Stimulated activated CD8-positive, alpha-beta memory T cell treated with anti-CD3 and anti-CD28 coated beads, Interleukin-12 subunit alpha, Interleukin-12 subunit beta, amount 100 ng/mL, for 4 hours (primary cell): ENCODE results near the gene CLEC7A.

Experiments used
- DNase-seq: peaks from one replicate; pipeline ENCODE4 v3.0.0-alpha.2; 2020; ENCODE audit warnings: low read depth

The CLEC7A gene

DNA sequence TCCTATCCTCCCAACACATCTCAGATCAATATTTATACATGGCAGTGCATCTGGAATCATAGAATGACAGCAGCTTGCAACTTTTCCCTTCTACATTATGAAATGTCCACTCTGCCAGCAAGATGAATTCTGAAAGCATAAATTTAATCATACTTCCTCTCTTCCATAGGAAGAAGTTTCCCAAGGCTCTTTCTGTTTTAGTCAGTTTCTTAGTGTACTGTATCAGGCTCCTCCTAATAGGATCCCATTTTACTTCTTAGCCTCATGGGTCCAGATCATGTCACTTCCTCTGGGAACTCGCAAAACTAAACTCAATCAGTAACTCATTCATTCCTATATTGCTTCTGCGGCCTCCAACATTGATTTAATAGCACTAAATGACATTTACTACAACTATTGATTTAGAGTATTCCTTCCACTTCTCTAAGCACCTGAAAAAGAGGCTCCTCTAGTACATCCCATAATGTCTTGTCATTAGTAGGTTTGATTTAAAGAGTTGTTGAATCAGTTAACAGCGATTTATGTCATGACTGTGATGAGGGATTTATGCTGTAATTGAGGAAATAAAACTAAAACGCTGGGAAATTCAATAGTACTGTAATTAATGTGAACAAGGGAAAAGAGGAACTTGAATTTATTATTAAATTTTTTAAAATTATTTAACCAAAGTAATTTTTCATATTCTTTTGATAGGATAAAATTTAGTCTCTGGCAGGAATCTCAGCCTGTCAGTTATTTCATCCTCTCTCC, 35.2 kb downstream of the CLEC7A start:
- DNase-seq: no peak

GRCh38 chr12:10088955-10089900, 40.8 kb downstream of the CLEC7A start:
- no peak for DNase-seq

DNA sequence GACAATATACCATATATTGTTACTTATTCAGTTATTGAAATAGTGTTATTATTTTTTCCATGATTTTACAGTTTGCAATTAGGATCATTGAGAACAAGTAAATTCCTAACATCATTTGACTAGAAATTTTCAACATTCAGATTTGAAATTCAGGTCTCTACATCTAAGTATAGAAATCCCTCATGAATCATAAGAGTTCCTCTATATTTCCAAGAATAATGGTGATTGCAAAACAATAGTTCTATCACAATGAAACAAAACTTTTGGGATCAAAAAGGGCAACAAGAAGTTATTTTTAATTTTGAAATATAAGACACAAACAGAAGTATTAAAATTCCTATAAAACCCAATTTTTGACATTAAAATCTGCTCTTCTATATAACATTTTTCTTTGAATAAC, 42.0 kb downstream of the CLEC7A start:
- no peak for DNase-seq

GRCh38 chr12:10086387-10086786, 43.6 kb downstream of the CLEC7A start:
- no peak for DNase-seq

- DNase-seq: no peak
Observed at GRCh38 chr12:10084733-10085132, 45.3 kb downstream of the CLEC7A start.

DNA sequence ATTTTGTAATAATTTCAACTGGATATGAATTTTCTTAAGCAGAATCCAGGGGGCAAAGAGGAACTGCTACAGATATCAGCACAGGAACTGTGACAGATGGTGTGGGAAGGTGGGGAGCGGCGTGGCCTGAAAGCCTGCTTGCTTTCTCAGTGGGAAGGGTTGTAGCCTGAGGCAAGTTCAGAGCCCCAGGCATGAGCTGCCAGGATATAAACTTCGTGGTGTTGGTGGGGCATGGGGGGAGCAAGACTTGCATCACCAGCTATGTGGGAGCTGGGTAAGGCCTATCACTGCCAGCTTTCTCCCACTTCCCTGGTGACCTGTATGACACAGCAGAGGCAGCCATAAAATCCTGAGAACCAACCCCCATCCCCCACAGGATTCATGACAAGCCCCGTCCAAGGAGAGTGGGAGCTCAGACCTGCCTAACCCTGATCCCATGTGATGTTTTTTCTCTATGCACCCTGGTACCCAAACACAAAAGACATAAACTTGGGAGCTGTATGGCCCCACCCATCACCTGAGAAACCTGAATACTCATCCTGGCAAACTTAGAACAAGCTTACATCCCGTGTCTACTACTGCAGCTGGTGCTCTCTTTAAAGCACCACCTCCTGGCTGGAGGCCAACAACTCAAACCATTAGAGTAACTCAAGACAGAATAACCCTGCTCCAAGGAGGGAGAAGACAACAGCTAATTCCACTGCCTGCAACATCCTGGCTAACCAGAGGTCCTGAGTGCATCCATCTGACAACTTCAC, 47.7 kb downstream of the CLEC7A start:
- no peak for DNase-seq

GRCh38 chr12:10075451-10075850, 54.5 kb downstream of the CLEC7A start:
- no peak for DNase-seq

- DNase-seq: no peak
Observed at GRCh38 chr12:10073261-10073660, 56.7 kb downstream of the CLEC7A start.

DNA sequence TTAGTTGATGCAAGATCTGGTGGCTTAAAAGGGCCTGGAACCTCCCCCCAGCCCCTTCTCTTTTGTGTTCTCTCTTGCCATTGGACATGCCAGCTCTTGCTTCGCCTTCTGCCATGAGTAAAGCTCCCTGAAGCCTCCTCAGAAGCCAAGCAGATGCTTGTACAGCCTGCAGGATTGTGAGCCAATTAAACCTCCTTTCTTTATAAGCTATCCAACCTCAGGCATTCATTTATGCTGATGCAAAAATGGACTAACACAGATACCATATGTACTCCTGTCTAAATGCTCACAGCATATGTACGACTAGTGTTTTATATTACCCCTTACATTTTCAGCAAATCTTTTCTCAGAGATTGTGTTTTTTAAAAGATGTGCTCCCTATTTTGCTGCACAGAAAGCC, 57.9 kb downstream of the CLEC7A start:
- no peak for DNase-seq

DNA sequence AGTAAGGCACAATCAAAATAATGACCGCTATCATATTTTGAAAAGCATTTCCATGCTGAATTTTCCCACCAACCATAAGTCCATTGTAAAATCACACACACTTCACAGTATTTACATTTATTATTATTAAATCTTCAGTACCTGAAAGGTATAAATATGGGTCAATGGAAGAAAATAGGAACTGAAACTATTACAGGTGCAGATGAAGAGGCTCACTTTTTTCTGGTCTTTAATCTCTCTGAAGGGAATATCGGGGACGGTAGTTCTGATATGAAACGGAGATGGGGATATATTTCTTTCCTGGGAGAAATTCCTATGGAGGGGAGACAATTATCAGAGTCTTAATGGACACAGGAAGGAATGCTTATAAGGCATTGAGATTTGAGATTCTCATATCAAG, 59.6 kb downstream of the CLEC7A start:
- DNase-seq: no peak

DNA sequence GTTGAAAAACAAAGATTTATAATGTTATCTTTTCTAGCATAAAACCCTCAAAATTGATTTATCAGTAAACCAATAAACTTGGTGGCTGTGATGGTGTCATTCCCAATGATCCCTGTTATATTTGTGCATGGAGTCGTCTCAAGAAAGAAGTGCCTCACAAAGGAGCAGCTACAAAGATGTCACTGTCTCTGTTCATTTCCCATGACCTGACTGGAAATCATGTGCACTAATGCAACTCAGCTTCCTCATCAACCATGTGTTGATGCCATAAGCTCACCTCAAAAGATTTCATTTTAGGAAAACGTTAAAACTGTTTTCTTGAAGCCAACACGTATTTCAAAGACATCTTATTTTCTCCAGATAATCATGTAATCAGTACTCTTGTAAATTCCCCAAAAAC, 60.0 kb downstream of the CLEC7A start:
- DNase-seq: no peak

- no peak for DNase-seq
Observed at GRCh38 chr12:10069099-10069498, 60.9 kb downstream of the CLEC7A start.

DNA sequence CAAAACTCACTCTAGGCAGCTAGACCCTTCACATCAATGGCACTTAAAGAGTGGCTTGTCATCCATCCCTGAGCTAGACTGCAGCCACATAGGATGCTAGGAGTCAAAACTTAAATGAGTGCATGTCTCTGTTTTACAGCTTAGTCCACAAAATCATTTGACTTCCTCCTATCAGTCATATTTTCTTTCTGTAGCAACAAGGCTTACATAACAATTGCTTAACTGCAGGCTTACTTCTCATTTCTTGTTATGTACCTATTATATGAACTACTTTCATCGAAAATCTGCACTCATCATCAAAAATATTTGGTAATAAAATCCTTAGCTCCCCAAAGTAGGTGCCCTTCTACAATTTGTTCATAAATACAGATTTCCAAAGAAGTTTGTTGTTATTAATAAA, 61.4 kb downstream of the CLEC7A start:
- DNase-seq: no peak

- no peak for DNase-seq
Observed at GRCh38 chr12:10067942-10068341, 62.1 kb downstream of the CLEC7A start.

- DNase-seq: no peak
Observed at GRCh38 chr12:10067264-10067663, 62.7 kb downstream of the CLEC7A start.
